NCI-H2171 (cell line): ENCODE data around the gene ZNF385D.

Experiments
- DNase-seq: peaks from one replicate; lab custom pipeline; 2025; lab: John Stamatoyannopoulos, UW

The ZNF385D gene

GRCh38 chr3:21601178-21601577 is 149.8 kb downstream of the ZNF385D start:
- no peak for DNase-seq

GRCh38 chr3:21599890-21600289 is 151.1 kb downstream of the ZNF385D start:
- DNase-seq, result no peak

GRCh38 chr3:21592828-21593227 is 158.2 kb downstream of the ZNF385D start:
- no peak for DNase-seq

GRCh38 chr3:21587894-21588293 is 163.1 kb downstream of the ZNF385D start:
- DNase-seq, result no peak

- DNase-seq, result no peak
These were observed 165.7 kb downstream of the ZNF385D start for GRCh38 chr3:21585216-21585740.

GRCh38 chr3:21573291-21573690 is 177.7 kb downstream of the ZNF385D start:
- no peak for DNase-seq

DNA sequence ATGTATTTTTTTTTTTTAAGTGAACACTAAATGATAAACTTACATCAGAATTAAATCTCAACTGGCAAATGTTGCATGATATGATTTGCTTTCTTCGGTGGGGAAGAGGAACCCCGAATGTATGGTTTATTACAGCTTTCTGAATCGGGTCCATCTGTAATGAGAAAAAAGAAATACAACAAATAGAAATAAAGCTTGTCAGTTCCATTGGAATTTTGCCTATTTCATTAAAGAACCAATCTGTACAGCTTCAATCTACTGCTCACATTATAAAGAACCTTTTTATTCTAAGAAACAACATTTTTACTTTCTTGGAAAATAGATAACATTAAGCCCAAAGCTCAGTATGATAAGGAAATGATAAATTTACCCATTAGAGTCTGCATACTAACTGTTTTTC is 186.5 kb downstream of the ZNF385D start:
- DNase-seq, result no peak

- DNase-seq, result no peak
These were observed 188.8 kb downstream of the ZNF385D start for GRCh38 chr3:21562243-21562642.

GRCh38 chr3:21561472-21561871 is 189.5 kb downstream of the ZNF385D start:
- DNase-seq, result no peak

DNA sequence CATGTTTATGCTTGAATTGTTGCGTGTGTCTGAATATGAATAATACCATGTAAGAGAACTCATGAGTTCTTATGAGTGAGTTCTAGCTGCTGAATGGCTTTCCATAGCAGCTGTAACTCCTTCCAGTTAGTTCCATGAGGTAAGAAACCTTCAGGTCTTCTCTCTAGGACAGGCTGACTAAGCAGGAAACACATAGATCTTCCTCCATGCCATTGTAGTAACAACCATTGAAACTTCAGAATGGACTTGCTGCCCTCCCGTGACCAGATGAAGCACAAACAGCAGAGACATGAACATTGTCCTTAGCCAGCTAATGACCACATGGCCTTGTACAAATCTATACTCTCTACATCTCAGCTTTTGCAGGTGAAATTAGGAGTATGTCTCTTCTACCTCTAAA is 200.0 kb downstream of the ZNF385D start:
- DNase-seq, result no peak

GRCh38 chr3:21544076-21544462 is 206.9 kb downstream of the ZNF385D start:
- no peak for DNase-seq

GRCh38 chr3:21543380-21544075 is 207.5 kb downstream of the ZNF385D start:
- DNase-seq, result no peak

DNA sequence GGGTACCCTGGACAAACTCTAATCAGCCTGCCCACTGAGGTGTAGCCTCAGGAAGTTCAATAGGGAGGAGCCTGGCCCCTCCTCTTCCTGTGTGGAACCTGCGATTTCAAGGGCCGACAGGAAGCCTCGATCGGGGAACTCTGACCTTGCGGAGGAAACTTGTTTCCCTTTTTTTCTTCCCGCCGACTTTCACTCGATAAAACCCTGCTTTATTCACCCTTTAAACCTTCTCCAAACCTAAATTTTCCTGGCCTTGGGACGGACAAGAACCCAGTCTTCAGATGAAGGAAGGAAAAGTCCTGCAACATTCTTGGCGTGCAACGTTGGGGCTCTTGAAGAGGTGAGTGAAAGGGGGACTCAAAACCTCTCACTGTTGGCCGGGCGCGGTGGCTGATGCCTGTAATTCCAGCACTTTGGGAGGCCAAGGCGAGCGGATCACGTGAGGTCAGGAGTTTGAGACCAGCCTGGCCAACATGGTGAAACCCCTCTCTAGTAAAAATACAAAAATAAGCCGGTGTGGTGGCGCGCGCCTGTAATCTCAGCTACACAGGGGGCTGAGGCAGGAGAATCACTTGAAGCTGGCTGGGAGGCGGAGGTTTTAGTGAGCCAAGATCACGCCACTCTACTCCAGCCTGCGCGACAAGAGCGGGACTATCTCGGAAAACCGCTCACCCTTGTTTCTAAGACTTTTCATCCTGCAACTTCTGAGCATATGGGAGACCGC is 208.2 kb downstream of the ZNF385D start:
- DNase-seq, result no peak

- DNase-seq, result no peak
These were observed 210.7 kb downstream of the ZNF385D start for GRCh38 chr3:21540265-21540664.

DNA sequence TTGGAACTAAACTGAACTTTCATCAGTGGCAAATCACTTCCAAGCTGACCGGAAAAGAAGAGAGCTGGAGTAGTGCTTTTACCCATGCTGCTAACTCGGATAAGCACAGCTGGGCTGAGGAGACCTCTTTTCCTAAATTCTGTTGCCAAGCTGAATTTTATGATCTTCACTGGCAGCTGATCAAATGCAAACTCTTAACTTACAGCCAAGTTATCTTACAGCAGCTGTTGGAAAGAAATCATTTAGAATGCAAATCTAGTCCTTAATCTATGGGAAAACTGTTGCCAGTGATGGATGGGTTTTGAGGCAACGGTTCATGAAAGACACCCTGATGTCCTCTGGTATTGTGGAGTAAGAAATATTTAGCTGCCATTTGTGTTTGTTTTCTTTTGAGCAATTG is 216.5 kb downstream of the ZNF385D start:
- DNase-seq, result no peak

DNA sequence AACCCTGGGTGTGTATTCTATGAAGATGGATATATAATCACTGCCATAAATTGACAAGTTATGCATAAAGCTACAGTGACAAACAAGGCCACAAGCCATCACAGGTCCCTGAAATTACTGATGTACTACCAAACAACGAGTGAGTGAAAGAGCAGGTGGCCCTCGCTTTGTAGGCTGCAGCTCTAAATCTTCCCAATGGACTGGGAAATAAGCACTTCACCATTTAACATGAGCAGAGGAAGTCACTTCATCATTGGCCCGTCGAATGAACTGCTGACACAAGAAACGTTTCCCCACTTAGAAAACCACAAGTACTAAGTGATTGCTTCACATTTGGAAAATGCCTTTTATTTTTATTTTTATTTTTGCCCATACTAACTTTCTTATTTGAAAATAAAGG is 218.0 kb downstream of the ZNF385D start:
- DNase-seq, result no peak

GRCh38 chr3:21531909-21532308 is 219.1 kb downstream of the ZNF385D start:
- DNase-seq, result no peak

DNA sequence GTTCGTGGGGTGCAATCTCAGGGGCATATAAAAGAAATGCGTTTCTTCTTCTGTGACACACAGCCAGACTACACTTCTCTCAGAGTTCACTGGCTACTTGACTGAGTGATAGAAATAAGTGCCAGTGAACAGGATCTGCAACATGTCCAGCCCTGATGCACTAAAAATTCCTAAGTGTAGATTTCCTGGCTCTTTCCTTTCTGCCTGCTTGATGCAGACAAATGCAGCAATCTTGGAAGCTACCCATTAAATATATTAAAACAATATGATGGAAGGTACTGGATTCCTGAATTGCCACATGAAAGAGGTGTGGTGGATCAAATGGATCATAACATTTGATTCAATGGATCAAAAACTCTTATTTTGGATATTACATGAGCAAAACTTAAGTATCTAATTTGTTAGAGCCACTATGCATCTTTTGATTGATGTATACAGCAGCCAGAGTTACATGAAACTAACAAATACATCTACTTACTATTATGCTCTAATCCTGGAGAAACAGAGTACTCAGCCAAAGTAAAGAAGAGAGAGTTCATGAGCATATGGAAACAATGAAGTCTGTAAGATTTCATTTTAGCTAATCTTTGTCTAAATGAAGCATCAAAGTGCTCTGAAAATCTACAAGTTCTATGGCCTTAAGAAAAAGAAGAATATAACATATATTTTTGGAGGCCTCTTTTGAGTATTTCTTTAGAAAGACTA is 222.6 kb downstream of the ZNF385D start:
- no peak for DNase-seq

DNA sequence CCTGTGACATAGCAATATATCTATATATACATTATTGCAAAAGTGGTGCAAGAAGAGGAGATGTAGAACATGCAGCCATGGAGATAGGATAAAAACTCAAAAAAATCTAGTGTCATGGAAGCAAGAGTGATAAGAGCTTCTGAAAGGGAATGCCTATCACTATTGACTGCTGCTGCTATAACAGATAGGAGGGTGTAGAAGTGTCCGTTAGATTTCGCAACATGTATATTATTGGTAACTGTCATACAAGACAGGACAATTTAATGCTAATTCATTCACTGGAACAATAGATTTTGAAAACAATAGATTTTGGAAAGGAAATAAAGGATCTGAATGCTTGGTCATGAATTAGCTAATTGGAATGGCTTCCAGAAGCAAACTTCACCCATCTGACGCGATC is 224.5 kb downstream of the ZNF385D start:
- no peak for DNase-seq

- DNase-seq, result no peak
These were observed 226.9 kb downstream of the ZNF385D start for GRCh38 chr3:21524133-21524532.

DNA sequence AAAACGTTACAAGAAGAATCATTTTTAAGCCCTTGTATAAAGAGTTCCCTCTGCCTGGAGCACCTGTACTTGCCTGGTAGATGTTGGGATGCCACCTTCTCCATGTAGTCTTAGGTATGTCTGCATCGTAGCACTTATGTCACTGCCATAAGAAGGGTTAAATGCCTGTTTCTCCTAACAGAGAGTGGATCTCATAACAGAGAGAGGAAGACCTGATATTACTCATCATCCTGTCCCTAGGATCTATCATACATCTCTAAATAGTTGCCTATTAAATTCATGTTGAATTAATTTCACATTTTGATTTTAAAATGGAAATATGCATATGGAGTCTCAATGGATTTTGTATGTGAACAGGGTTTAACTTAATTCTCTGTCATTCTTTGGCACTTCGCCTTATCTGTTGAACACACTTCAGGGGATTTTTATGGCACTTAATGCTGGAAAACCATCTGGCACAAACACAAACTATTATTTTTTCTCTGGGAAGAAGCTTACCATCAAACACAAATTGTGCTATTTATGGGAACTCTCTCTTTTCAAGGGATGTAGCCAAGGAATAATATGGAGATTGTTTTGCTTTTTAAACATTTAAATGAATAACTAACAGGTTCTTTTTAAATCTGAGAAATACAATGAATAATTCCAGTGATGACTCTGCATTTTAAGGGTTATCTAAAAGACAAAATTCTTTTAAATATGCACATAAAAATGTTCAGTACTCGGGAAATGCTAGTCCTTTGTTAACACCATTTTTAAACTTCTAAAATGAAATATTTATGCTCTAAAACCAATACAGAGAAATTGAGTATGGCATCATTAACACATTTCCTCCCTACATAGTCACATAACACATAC is 230.7 kb downstream of the ZNF385D start:
- DNase-seq, result no peak

- DNase-seq, result no peak
These were observed 233.8 kb downstream of the ZNF385D start for GRCh38 chr3:21517184-21517583.
